Caco-2 (cell line): ENCODE results near the gene PRKAR1B. TPM values are rescaled to one million over a fixed set of nuclear protein-coding genes. Genes with fewer than 3 reads are reported as not detected.

Experiments used
- BruUV-seq: library from RNA; stranded (reverse); fragments of 400-500 nt; replicated peaks from 2 replicates; lab custom pipeline; 2021; lab: Mats Ljungman, UMichigan
- CTCF ChIA-PET: fragments of 300-600 bp; sonication (Branson Sonifier 250); formaldehyde crosslinking; loops from one replicate; lab custom pipeline; 2022; ENCODE audit warnings: antibody characterized with exemption; lab: Charles Lee
- POLR2A ChIA-PET: fragments of 300-600 bp; sonication (Branson Sonifier 250); formaldehyde crosslinking; loops from one replicate; lab custom pipeline; 2022; ENCODE audit warnings: antibody characterized with exemption; lab: Charles Lee
- DNase-seq, 2 experiments: peaks; one replicate each; pipeline versions ENCODE4 v3.0.0 to v3.0.0-alpha.2; 2020 to 2022
- H3K27me3 ChIP-seq: replicated peaks from 2 replicates; pipeline ENCODE4 v1.6.0; 2011; ENCODE audit warnings: low read length; ENCODE audit not compliant: control insufficient read depth, insufficient read depth
- H3K36me3 ChIP-seq: 2 replicates; pipeline ENCODE4 v1.5.1; 2011; ENCODE audit warnings: low read length; ENCODE audit not compliant: control insufficient read depth, insufficient read depth
- H3K4me1 ChIP-seq: fragments of 250-450 bp; sonication (Bioruptor Pico); 2 replicates; pipeline ENCODE4 v1.5.1; 2020; ENCODE audit warnings: mild to moderate bottlenecking
- H3K4me3 ChIP-seq: 2 replicates; pipeline ENCODE4 v1.5.1; 2011; ENCODE audit warnings: low read depth, mild to moderate bottlenecking, control low read depth, low read length
- H3K9me3 ChIP-seq: fragments of 250-450 bp; sonication (Bioruptor Pico); 2 replicates; pipeline ENCODE4 v1.5.1; 2020; ENCODE audit warnings: mild to moderate bottlenecking, moderate library complexity
- H3K27ac Mint-ChIP-seq: one replicate; pipeline ENCODE4 v1.8.0; 2022; ENCODE audit warnings: mixed read lengths; ENCODE audit not compliant: unreplicated experiment
- H3K27me3 Mint-ChIP-seq: one replicate; pipeline ENCODE4 v1.8.0; 2022; ENCODE audit warnings: mixed read lengths; ENCODE audit not compliant: insufficient read depth, unreplicated experiment
- H3K36me3 Mint-ChIP-seq: one replicate; pipeline ENCODE4 v1.8.0; 2022; ENCODE audit warnings: mild to moderate bottlenecking, mixed read lengths; ENCODE audit not compliant: insufficient read depth, unreplicated experiment
- H3K4me1 Mint-ChIP-seq: one replicate; pipeline ENCODE4 v1.8.0; 2022; ENCODE audit warnings: low read depth, mixed read lengths; ENCODE audit not compliant: unreplicated experiment
- H3K4me3 Mint-ChIP-seq: one replicate; pipeline ENCODE4 v1.8.0; 2022; ENCODE audit warnings: mild to moderate bottlenecking, moderate library complexity, mixed read lengths; ENCODE audit not compliant: unreplicated experiment
- H3K9me3 Mint-ChIP-seq: one replicate; pipeline ENCODE4 v1.8.0; 2022; ENCODE audit warnings: mixed read lengths; ENCODE audit not compliant: unreplicated experiment
- CTCF ChIP-seq, 2 experiments: fragments of 200-600 bp in 1 of 2; IDR thresholded peaks; 1 replicate in 1 of 2; 2 replicates in 1 of 2; pipeline versions ENCODE4 v1.5.1 to v1.8.0; 2011 to 2022; ENCODE audit warnings: antibody characterized with exemption in 1 of 2, control low read depth in 1 of 2, inconsistent platforms in 1 of 2, low read depth in 1 of 2, low read length in 1 of 2, mild to moderate bottlenecking in 1 of 2, moderate library complexity in 1 of 2; ENCODE audit not compliant: insufficient read depth in 1 of 2, severe bottlenecking in 1 of 2, unreplicated experiment in 1 of 2
- intact Hi-C: fragments of 100-400 bp; cut with micrococcal nuclease; formaldehyde crosslinking; loops from one replicate; pipeline ENCODE4 v1.10.0; 2022; ENCODE audit not compliant: unreplicated experiment
- total RNA-seq: library from RNA; stranded (reverse); gene quantifications from 2 replicates; pipeline ENCODE4 v1.2.3, GENCODE V29; 2022

PRKAR1B gene
- total RNA-seq, 1 experiment from 2014 or later = 56.6 TPM

DNA sequence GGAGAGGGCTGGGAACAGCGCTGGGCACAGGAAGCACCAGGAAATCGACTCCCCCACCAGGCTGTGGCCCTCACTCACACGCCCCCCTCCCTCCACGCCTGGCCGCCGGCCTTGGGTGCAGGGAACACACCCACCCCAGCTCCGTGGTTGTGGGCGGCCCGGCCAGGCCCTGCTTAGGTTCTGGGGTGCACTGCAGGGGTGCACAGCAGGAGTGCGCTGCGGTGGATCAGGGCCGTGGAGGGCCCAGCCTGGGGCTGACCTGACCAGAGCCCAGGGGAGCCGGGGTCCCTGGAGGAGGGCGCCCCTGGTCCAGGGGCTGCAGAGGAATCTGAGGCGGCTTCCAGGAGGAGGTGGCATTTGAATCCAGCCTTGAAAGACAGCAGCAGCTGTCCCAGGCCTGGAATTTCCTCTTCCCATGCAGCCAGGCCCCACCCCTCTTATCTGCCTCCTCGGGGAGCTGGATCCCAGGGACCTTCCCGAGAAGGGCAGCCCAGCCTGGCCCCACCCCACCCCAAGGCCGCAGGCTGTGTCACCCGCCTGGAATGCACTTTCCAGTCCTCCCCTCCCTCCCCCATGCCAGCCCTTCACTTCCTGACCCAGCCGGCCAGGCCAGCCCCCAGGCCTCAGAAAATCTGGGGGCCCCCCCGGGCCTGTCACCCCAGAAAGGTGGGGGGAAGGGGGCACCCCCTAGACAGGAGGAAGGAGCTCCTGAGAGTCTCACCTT, 189.0 kb downstream of the PRKAR1B start:
- TF ChIP-seq CTCF (IDR thresholded peaks at IDR 0.05; ENCODE audit: insufficient read depth in 1 of 2, low read depth in 1 of 2, low read length in 1 of 2, severe bottlenecking in 1 of 2, unreplicated experiment in 1 of 2) = no peak
- CTCF ChIA-PET = interaction anchor here (1.8 kb wide), 1 partner anchor 18 kb away, joined by 4 read pairs; the partner anchor contains the start of gene PDGFA
- peak overlapping the region; percentile 97 for H3K27ac Mint-ChIP-seq

DNA sequence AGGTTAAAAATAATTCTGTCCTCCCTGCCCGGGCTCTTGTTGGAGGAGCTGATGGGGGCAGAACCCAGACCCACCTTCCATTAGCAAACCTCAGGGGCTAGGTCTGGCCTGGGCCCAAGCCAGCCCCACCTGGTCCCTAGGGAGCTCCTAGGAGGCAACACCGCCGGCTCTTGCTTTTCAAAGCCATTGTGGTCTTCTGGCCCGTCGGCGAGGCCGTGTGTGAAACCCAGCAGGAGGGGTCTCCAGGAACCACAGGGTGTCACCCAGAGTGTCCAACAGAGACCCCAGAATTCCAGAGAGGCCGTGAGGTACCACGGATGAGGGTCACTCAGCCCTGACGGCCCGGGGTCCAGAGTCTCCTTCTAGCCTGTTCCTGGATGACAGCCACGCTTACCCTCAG, 190.8 kb downstream of the PRKAR1B start:
- BruUV-seq = no TSS peak
- Histone ChIP-seq H3K4me1 (peaks cover 45% of the 10 kb centered on the region), H3K9me3 (no peaks in the 10 kb centered on the region), H3K4me3 (no peak overlapping the region), H3K36me3 (no peaks in the 10 kb centered on the region; the same call in 1 of the 2 replicates), H3K27me3 (no peaks in the 10 kb centered on the region)
- peaks cover 10% of the 10 kb centered on the region for H3K4me1 Mint-ChIP-seq
- no peaks in the 10 kb centered on the region for H3K9me3 Mint-ChIP-seq
- TF ChIP-seq CTCF (IDR thresholded peaks at IDR 0.05; ENCODE audit: insufficient read depth in 1 of 2, low read depth in 1 of 2, low read length in 1 of 2, severe bottlenecking in 1 of 2, unreplicated experiment in 1 of 2) = no peak
- no peaks in the 10 kb centered on the region for H3K27me3 Mint-ChIP-seq
- intact Hi-C loops = no loop called here
- no peak for DNase-seq
- ChIA-PET POLR2A (interaction anchor here (0.6 kb wide), 1 partner anchor 12 kb away, joined by 3 read pairs; no protein-coding TSS in a partner anchor), CTCF (no interaction called here)
- H3K27ac Mint-ChIP-seq = no peak overlapping the region
- no peak overlapping the region for H3K4me3 Mint-ChIP-seq
- H3K36me3 Mint-ChIP-seq = no peaks in the 10 kb centered on the region

More for the DNA sequence above, 189.0 kb downstream of the PRKAR1B start:
- BruUV-seq = no TSS peak
- Histone ChIP-seq H3K27me3 (no peaks in the 10 kb centered on the region), H3K9me3 (no peaks in the 10 kb centered on the region), H3K4me3 (no peak overlapping the region; the same call in 1 of the 2 replicates), H3K36me3 (no peaks in the 10 kb centered on the region; the same call in 1 of the 2 replicates), H3K4me1 (peaks cover 47% of the 10 kb centered on the region)
- Mint-ChIP-seq H3K36me3 (no peaks in the 10 kb centered on the region), H3K4me3 (peak overlapping the region; percentile 68), H3K4me1 (peaks cover 28% of the 10 kb centered on the region), H3K27me3 (no peaks in the 10 kb centered on the region), H3K9me3 (no peaks in the 10 kb centered on the region)
- intact Hi-C loops = loop anchor here (2.0 kb wide), 3 partner anchors 17 to 189 kb away; partner anchors contain the start of genes DNAAF5 and PRKAR1B
- POLR2A ChIA-PET = interaction anchor here (0.5 to 1.2 kb wide), 5 partner anchors 17 to 438 kb away, joined by 3 to 9 read pairs (median 4); partner anchors contain the start of gene COX19
- peak; percentile 95 to 98 for DNase-seq

DNA sequence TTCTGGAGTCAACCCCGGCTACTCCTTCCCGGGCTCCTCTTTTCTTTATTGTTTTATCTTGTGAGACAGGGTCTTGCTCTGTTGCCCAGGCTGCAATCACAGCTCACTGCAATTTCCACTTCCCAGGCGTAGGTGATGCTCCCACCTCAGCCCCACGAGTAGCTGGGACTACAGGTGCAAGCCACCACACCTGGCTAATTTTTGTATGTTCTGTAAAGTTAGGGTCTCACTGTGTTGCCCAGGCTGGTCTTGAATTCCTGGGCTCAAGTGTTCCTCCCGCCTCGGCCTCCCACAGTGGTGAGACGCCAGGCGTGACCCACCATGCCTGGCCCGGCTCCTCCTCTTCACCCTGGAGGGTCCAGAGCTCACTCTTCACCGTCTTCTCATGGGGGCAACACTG, 192.1 kb downstream of the PRKAR1B start:
- Histone ChIP-seq H3K9me3 (no peaks in the 10 kb centered on the region), H3K27me3 (no peaks in the 10 kb centered on the region), H3K36me3 (no peaks in the 10 kb centered on the region; the same call in 1 of the 2 replicates), H3K4me3 (no peak overlapping the region), H3K4me1 (peaks cover 37% of the 10 kb centered on the region)
- Mint-ChIP-seq H3K4me1 (peaks cover under 1% of the 10 kb centered on the region), H3K36me3 (no peaks in the 10 kb centered on the region), H3K9me3 (no peaks in the 10 kb centered on the region), H3K27me3 (no peaks in the 10 kb centered on the region), H3K27ac (peak overlapping the region; percentile 42), H3K4me3 (no peak overlapping the region)
- ChIA-PET POLR2A (no interaction called here), CTCF (interaction anchor here (0.8 kb wide), 1 partner anchor 164 kb away, joined by 6 read pairs; no protein-coding TSS in a partner anchor)
- no TSS peak for BruUV-seq
- no peak for TF ChIP-seq CTCF (IDR thresholded peaks at IDR 0.05; ENCODE audit: insufficient read depth in 1 of 2, low read depth in 1 of 2, low read length in 1 of 2, severe bottlenecking in 1 of 2, unreplicated experiment in 1 of 2)
- intact Hi-C loops = no loop called here
- no peak for DNase-seq
